HG03432 (cell line): Measurements from ENCODE around the gene CRMP1.

ENCODE experiments used
- ATAC-seq: cut with Tn5 transposase; IDR thresholded peaks from one replicate; pipeline ENCODE4 v1.9.1; 2021; ENCODE audit warnings: mild to moderate bottlenecking, moderate library complexity; ENCODE audit not compliant: unreplicated experiment

Gene CRMP1

GRCh38 chr4:5801696-5802095, 91.2 kb downstream of the CRMP1 start:
- ATAC-seq, result no peak

DNA sequence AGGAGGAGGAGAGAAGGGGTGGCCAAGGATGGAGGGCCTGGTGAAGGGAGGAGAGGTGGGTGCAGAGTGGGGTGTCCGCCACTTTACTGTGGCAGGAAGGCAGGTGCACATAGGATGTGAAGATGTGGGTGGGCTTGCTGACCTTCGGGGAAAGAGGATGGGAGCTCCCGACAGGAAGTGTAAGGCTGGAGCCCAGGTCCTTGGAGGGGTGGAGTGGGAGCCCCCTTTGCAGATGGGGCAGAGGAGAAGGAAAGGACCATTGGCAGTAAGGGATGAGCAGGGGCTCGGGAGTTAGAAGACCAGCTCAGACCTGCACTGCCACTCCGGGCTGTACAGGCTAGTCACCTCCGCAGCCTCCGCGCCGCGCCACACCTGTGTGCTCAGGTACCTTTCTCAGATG, 92.4 kb downstream of the CRMP1 start:
- ATAC-seq, result no peak

- ATAC-seq, result no peak
These were observed 93.5 kb downstream of the CRMP1 start for GRCh38 chr4:5799406-5799805.

DNA sequence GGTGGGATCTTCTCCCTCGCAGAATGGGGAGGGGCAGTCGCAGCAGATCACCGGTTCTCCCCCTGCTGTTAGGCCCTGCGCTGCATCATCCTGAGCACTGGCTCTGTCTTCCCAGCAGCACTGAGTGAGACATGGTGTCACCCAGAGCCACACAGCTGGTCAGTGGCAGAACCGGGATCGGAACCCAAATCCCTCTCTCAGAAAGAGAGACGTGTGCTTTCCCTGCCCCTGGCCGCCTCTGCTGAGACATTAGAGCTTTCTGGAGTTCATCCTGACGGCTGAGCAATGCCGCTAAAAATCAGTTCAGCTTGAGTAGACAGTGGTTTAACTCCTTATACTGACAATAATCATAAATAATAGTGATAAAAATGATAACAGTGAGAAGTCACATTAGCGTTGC, 93.9 kb downstream of the CRMP1 start:
- ATAC-seq, result no peak

GRCh38 chr4:5798462-5798861, 94.4 kb downstream of the CRMP1 start:
- no peak for ATAC-seq

DNA sequence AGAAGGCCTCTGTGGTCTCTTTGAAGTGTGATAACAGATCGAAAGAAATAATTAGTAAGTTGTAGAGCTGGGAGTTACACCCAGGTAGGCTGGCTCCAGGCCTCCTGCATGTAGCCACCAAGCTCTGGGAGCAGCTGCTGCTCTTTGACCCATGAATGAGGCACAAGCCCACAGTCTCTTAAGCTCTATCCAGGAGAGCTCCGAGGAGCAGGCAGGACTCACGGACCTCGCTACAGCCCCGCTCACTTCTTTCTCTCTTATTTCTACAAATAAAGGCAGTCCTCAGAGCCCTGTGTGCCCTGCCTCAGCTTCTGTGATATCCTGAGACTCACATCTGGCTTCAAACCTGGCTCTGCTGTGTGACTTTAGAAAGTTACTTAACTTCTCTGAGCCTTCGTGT, 95.0 kb downstream of the CRMP1 start:
- no peak for ATAC-seq

DNA sequence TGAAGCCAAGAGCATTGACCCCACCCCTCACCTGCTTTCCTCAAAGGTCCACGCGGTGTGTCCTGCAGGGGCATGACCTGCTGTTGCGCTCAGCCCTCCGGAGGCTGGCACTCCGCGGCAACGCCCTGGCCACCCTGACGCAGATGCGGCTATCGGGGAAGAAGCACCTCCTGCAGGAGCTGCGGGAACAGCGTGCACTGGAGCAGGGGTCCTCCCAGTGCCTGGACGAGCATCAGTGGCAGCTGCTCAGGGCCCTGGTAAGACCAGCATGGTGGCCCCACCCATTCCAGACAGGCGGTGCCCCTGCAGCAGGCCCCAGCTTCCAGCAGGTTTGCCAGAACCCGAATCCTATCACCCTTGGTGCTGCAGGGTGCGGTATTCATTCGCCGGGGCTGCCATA, 95.9 kb downstream of the CRMP1 start:
- ATAC-seq, result no peak

DNA sequence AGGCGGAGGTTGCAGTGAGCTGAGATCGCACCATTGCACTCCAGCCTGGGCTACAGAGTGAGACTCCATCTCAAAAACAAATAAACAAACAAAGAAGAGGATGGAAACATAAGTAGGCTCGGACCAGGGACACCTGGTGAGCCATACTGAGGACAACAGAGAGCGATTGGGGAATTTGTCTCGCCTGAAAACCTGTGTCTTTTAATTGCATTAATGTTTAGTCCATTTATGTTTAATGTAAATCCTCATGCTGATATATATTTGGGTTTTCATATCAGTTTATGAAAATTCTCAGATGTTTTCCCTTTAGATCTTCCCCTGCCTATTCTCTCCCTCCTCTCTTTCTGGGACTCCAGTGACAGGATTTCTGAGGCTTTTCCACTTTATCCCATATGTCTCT, 97.3 kb downstream of the CRMP1 start:
- no peak for ATAC-seq

- no peak for ATAC-seq
These were observed 99.4 kb downstream of the CRMP1 start for GRCh38 chr4:5793514-5793913.

DNA sequence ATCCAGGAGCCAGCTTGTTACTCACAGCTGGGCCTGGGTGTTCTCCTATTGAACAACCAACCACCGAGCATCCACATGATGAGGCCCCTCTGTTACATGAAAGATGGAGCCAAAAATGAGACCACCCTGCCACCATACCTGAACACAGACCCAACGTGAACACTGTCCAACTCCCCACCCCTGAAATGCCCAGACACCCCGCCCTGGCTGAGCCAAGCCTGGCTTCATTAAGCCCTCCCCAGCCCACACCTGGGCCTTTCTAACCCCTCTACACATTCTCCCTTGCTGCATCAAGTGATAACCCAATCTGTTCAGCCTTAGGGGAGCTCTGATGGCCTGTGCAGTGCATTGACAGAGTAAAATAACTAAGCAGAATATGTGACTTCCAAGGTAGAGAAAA, 101.2 kb downstream of the CRMP1 start:
- no peak for ATAC-seq

DNA sequence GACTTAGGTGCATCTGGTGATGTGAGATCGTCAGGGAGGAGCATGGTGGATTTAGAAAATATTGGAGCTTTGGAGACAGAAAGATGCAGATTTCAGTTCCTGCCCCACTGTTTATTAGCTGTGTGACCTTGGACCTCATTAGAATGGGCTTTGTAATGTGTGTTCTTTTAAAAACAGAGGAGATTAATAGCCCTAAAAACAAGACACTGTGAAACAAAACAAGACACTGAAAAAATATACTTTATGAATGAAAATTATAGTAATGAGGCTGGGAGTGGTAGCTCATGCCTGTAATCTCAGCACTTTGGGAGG, 102.4 kb downstream of the CRMP1 start:
- ATAC-seq, result no peak

GRCh38 chr4:5789141-5789540, 103.7 kb downstream of the CRMP1 start:
- no peak for ATAC-seq

DNA sequence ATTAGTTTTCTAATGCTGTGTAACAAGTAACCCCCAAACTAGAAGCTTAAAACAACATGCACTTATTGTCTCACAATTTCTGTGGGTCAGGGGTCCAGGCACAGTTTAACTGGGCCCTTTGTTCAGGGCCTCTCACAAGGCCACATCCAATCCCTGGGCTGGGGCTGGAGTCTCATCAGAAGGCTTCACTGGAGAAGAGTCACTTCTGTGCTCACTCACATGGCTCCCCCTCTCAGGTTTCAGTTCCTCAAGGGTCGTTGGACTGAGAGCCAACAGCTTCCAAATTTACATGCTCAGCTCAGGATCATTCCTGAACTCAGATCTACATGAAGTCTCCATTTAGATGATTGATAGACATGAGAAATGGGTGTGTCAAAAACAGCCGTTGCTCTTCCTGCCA, 104.7 kb downstream of the CRMP1 start:
- no peak for ATAC-seq

- no peak for ATAC-seq
These were observed 105.6 kb downstream of the CRMP1 start for GRCh38 chr4:5787311-5787710.

- ATAC-seq, result no peak
These were observed 106.8 kb downstream of the CRMP1 start for GRCh38 chr4:5785806-5786680.

DNA sequence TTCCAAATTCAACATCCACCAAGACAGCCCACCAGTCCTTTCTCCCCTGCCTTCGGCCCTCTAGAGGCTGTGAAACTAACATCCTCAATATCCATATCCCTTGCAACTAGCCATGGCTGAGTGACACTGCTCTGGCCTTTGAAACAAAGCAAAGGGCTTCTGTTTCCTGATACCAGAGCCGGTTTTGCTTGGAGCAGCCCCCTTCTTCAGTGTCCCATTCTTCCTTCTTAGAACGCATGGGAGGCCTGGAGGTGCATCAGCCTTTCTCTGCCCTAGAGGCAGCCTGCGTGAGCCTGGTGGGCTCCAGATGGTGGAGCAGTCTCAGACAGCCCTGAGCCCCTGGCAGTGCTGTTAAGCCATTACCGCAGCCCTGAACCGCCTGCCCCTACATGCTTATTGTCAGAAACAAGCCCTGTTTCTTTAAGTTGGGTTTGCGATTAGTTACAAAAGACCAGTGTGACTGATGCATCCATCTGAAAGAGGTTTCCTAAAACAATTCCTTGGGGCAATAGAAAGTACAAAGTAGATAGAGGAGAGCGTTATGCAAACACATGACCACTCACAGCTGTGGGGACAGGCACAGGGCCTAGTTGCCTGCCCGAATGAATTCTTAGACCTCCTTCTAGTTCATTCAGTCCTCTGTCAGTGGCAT, 107.8 kb downstream of the CRMP1 start:
- no peak for ATAC-seq

GRCh38 chr4:5784021-5784420, 108.9 kb downstream of the CRMP1 start:
- no peak for ATAC-seq

DNA sequence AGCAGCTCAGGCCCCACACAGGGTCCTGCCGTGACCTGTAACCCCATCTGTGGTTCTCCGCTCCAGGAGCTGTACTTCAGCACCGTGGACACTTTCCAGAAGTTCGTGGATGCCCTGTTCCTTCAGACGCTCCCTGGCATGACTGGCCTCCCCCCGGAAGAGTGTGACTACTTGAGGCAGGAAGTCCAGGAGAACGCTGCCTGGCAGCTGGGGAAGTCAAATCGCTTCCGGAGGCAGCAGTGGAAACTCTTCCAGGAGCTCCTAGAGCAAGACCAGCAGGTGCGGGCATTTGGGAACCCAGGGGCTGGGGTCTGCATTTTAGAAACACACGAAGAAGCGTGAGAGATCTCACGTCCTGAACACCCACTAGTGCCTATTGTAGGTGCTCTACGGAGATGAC, 109.4 kb downstream of the CRMP1 start:
- no peak for ATAC-seq

- ATAC-seq, result no peak
These were observed 109.9 kb downstream of the CRMP1 start for GRCh38 chr4:5782829-5783476.

DNA sequence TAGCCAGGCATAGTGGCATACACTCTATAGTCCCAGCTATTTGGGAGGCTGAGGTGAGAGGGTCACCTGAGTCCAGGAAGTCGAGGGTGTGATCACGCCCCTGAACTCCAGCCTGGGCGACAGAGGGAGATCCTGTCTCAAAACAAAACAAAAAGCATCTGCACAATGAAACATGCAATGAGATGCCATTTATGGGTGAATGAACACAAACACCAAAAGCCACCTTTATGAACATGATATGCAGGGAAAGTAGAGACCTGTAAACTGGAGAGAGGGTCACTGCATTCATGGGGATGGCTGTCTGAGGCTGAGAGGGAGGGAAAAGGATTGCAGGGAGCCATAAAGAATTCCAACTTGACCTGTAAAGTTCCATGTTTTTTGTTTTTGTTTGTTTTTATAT, 111.2 kb downstream of the CRMP1 start:
- no peak for ATAC-seq

DNA sequence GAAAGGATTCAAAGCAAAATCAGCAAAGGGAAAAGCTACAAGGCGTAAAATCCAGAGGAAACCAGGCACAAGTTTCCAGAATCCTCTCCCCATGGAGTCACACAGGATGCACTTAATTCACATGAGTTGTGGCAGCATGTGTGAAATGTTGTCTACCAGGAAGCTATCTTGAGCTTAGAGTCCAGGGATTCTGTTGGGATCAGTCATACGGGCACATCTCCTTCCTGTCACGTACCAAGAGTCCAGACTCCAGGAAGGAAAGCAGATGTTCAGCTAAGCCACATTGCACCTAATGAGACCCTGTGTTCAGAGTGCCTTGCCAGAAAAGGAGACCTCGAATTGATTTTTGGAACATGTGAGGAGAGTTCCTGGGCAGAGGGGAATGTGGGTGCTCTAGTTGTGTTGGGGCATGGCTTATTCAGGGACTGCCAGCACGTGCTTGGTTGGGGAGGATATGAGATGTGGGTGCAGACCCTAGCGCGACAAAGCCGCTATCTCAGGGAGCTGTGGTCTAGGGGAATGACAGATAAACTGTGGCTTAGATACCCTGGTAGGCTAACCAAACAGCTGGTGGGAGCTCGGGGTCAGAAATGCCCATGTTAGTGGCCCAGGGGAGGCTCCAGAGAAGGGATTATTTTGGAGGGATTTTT, 111.9 kb downstream of the CRMP1 start:
- no peak for ATAC-seq

DNA sequence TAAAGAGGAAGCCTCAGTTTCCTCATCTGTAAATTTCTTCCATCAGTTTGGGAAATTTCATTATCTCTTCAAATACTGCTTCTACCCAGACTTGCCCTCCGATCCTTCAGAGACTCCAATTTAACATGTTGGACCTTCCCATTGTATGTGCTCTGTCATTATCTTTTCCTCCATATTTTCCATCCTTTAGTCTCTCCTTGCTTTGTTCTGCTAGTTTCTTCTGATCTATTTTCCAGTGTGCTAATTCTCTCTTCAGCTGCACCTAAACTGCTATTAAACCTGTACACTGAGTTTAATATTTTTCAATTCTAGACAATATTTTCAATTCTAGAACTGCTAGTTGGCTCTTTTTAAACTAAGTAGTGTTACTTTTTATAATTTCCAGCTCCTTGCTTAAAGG, 116.4 kb downstream of the CRMP1 start:
- ATAC-seq, result no peak
